Endodermal cell (in vitro differentiated cells): ENCODE data around the gene WDR4. TPM values are rescaled to one million over a fixed set of nuclear protein-coding genes. Genes with fewer than 3 reads are reported as not detected.
"Not testable (repeated sequence)": the region's sequence is repeated elsewhere in the genome, so short reads cannot be mapped to it uniquely, and the experiment has no call there.

ENCODE experiments used
- DNase-seq: peaks from one replicate; pipeline ENCODE4 v3.0.0-alpha.2; 2017
- H3K27ac ChIP-seq: 2 replicates; pipeline ENCODE4 v1.5.1; 2013; ENCODE audit warnings: mild to moderate bottlenecking, low read depth, low read length, moderate library complexity
- H3K27me3 ChIP-seq: 2 replicates; pipeline ENCODE4 v1.6.1; 2013; ENCODE audit warnings: mild to moderate bottlenecking, low read length, moderate library complexity; ENCODE audit not compliant: insufficient read depth, control insufficient read depth, poor library complexity, severe bottlenecking
- H3K36me3 ChIP-seq: 2 replicates; pipeline ENCODE4 v1.7.0; 2013; ENCODE audit warnings: mild to moderate bottlenecking, low read length, moderate library complexity; ENCODE audit not compliant: control insufficient read depth, insufficient read depth
- H3K4me1 ChIP-seq: one replicate; pipeline ENCODE4 v1.7.0; 2013; ENCODE audit warnings: low read length; ENCODE audit not compliant: control insufficient read depth, insufficient read depth
- H3K4me3 ChIP-seq: 2 replicates; pipeline ENCODE4 v1.5.1; 2013; ENCODE audit warnings: mild to moderate bottlenecking, low read length, moderate library complexity
- H3K9ac ChIP-seq: 2 replicates; pipeline ENCODE4 v1.6.1; 2013; ENCODE audit warnings: mild to moderate bottlenecking, low read length, moderate library complexity; ENCODE audit not compliant: poor library complexity, severe bottlenecking; ENCODE audit errors: extremely low read depth
- H3K9me3 ChIP-seq: 2 replicates; pipeline ENCODE4 v1.6.1; 2013; ENCODE audit warnings: mild to moderate bottlenecking, low read length, moderate library complexity; ENCODE audit not compliant: control insufficient read depth
- H3K27ac Mint-ChIP-seq: 2 replicates; pipeline ENCODE4 v1.8.0; 2020; ENCODE audit warnings: mixed read lengths
- H3K27me3 Mint-ChIP-seq: 2 replicates; pipeline ENCODE4 v1.8.0; 2021; ENCODE audit warnings: mild to moderate bottlenecking, mixed read lengths; ENCODE audit not compliant: insufficient read depth
- H3K36me3 Mint-ChIP-seq: 2 replicates; pipeline ENCODE4 v1.8.0; 2020; ENCODE audit warnings: low read depth, mixed read lengths
- H3K4me1 Mint-ChIP-seq: 2 replicates; pipeline ENCODE4 v1.8.0; 2020; ENCODE audit warnings: mixed read lengths
- H3K4me3 Mint-ChIP-seq: 2 replicates; pipeline ENCODE4 v1.8.0; 2020; ENCODE audit warnings: mild to moderate bottlenecking, moderate library complexity, mixed read lengths
- H3K9me3 Mint-ChIP-seq: 2 replicates; pipeline ENCODE4 v1.8.0; 2020; ENCODE audit warnings: mild to moderate bottlenecking, mixed read lengths
- CTCF ChIP-seq: fragments of 200-600 bp; sonication (generic); conservative IDR thresholded peaks from 2 replicates; pipeline ENCODE4 v1.5.0; 2021; ENCODE audit warnings: antibody characterized with exemption, mild to moderate bottlenecking
- WGBS, 2 experiments: methylation state at CpG; one replicate each; pipeline versions ENCODE4 v1.1.5 to v1.1.7; 2013; ENCODE audit warnings: missing lambda C conversion rate in 2 of 2, mixed read lengths in 1 of 2; ENCODE audit not compliant: insufficient coverage in 1 of 2, insufficient read length in 1 of 2; 5-methylcytosine and 5-hydroxymethylcytosine counted together
- long read RNA-seq, 4 experiments: library from polyadenylated mRNA in 2 of 4; library from RNA in 1 of 4; library from capped mRNA in 1 of 4; stranded (forward) in 3 of 4; unstranded in 1 of 4; transcript quantifications; one replicate each; pipeline ENCODE4 v2.0.0, GENCODE V29; 2020 to 2021; ENCODE audit warnings: inconsistent platforms in 1 of 4
- polyA plus RNA-seq, 2 experiments: library from polyadenylated mRNA; stranded (reverse); fragments of 50-300 nt; gene quantifications; one replicate each; pipeline ENCODE4 v1.2.3, GENCODE V29; 2013
- total RNA-seq, 2 donors: library from RNA; stranded (reverse); fragmentation: NEBNext Ultra II Directional in 1 of 2; extraction: Animal tissue kit (Norgen Biotek cat#: 25700) in 1 of 2; gene quantifications; 2 replicates in 1 of 2; 3 replicates in 1 of 2; pipeline ENCODE4 v1.2.1, GENCODE V29; 2021

WDR4 gene
- 10 to 100 TPM; 26.7 to 33.5 TPM for total RNA-seq
- 9.5 TPM for polyA plus RNA-seq (2013, experiment 1 of 2)
- 9.6 TPM for polyA plus RNA-seq (2013, experiment 2 of 2)
- long read RNA-seq, experiment 1, partial matches to known transcripts, result 1 of 8 reads
- long read RNA-seq, experiment 1, other reads (novel, unspliced or antisense), result 6 of 8 reads
- long read RNA-seq, experiment 2, transcript WDR4-202 (11 exons, 2,122 nt), result minor isoform, 6 of 41 reads
- long read RNA-seq, experiment 2, transcript WDR4-201 (12 exons, 1,471 nt), result major isoform, 15 of 41 reads
- long read RNA-seq, experiment 2, partial matches to known transcripts, result 5 of 41 reads
- long read RNA-seq, experiment 2, other reads (novel, unspliced or antisense), result 15 of 41 reads
- long read RNA-seq, experiment 3, transcript WDR4-201 (12 exons, 1,471 nt), result major isoform, 87 of 152 reads
- long read RNA-seq, experiment 3, transcript WDR4-202 (11 exons, 2,122 nt), result minor isoform, 12 of 152 reads
- long read RNA-seq, experiment 3, partial matches to known transcripts, result 17 of 152 reads
- long read RNA-seq, experiment 3, other reads (novel, unspliced or antisense), result 36 of 152 reads
- long read RNA-seq, experiment 4, transcript WDR4-201 (12 exons, 1,471 nt), result major isoform, 27 of 39 reads
- long read RNA-seq, experiment 4, partial matches to known transcripts, result 2 of 39 reads
- long read RNA-seq, experiment 4, other reads (novel, unspliced or antisense), result 9 of 39 reads

- peak within 1 kb of the TSS; percentile 92 for H3K27ac ChIP-seq
- no peaks in the 10 kb centered on the region for H3K27me3 ChIP-seq
- WGBS, 2 experiments, result 0% methylated on average over 35 to 80 of the region's 80 CpGs
- H3K4me3 ChIP-seq, result peak within 1 kb of the TSS; percentile 100
- peaks cover 27% of the 10 kb centered on the region for H3K36me3 Mint-ChIP-seq
- H3K36me3 ChIP-seq, result peaks cover 20% of the 10 kb centered on the region
- H3K4me3 Mint-ChIP-seq, result peak within 1 kb of the TSS; percentile 89
- H3K4me1 Mint-ChIP-seq, result peaks cover 15% of the 10 kb centered on the region
- no peak for TF ChIP-seq CTCF
- peak within 1 kb of the TSS; percentile 89 for H3K9ac ChIP-seq
- peak; percentile 99 for DNase-seq
- no peaks in the 10 kb centered on the region for H3K9me3 ChIP-seq
- H3K27me3 Mint-ChIP-seq, result no peaks in the 10 kb centered on the region
- no peaks in the 10 kb centered on the region for H3K9me3 Mint-ChIP-seq
- no peaks in the 10 kb centered on the region for H3K4me1 ChIP-seq
- peak within 1 kb of the TSS; percentile 96 for H3K27ac Mint-ChIP-seq
Measured at GRCh38 chr21:42878993-42879787, at the start of gene WDR4. Gene WDR4 (minus strand): TSS chr21:42879539. CDS start chr21:42879495, 44 bp downstream.

- not testable (repeated sequence) for H3K9me3 ChIP-seq, H3K27me3 ChIP-seq, H3K27me3 Mint-ChIP-seq, H3K36me3 ChIP-seq, H3K9me3 Mint-ChIP-seq, H3K4me3 Mint-ChIP-seq, H3K4me3 ChIP-seq, H3K36me3 Mint-ChIP-seq
- 94 to 96% methylated on average over 14 to 23 of the region's 23 CpGs for WGBS, 2 experiments
- Histone ChIP-seq H3K4me1 (peaks cover 17% of the 10 kb centered on the region), H3K9ac (peak overlapping the region; percentile 38), H3K27ac (peak overlapping the region; percentile 63)
- peak; percentile 60 for DNase-seq
- peaks cover 45% of the 10 kb centered on the region for H3K4me1 Mint-ChIP-seq
- H3K27ac Mint-ChIP-seq, result peak overlapping the region; percentile 94
Measured at GRCh38 chr21:42927474-42928200, 48.3 kb upstream of the WDR4 start.

GRCh38 chr21:42925114-42925926 lies 46.0 kb upstream of the WDR4 start, which contains the start of gene ERVH48-1:
Gene ERVH48-1 (minus strand): TSS chr21:42925630. CDS start chr21:42919006, 6,624 bp downstream.
- Mint-ChIP-seq H3K36me3 (peaks cover 10% of the 10 kb centered on the region), H3K27ac (peak within 1 kb of the TSS; percentile 95), H3K9me3 (peaks cover 5% of the 10 kb centered on the region), H3K27me3 (no peaks in the 10 kb centered on the region), H3K4me3 (no peak within 1 kb of the TSS), H3K4me1 (peaks cover 30% of the 10 kb centered on the region)
- Histone ChIP-seq H3K27me3 (no peaks in the 10 kb centered on the region), H3K36me3 (peaks cover 6% of the 10 kb centered on the region), H3K9me3 (no peaks in the 10 kb centered on the region), H3K27ac (no peak within 1 kb of the TSS), H3K9ac (peak within 1 kb of the TSS; percentile 47), H3K4me3 (peak within 1 kb of the TSS; percentile 76), H3K4me1 (peaks cover 15% of the 10 kb centered on the region)
- DNase-seq, result peak; percentile 89
- no peak for TF ChIP-seq CTCF
- 90 to 92% methylated on average over 20 to 29 of the region's 29 CpGs for WGBS, 2 experiments
